ENCODE data around the gene DENND2C. TPM values are rescaled to one million over a fixed set of nuclear protein-coding genes. Genes with fewer than 3 reads are reported as not detected.

The DENND2C gene
- total RNA-seq, 1 experiment from 2014 or later, result 1.1 TPM

DNA sequence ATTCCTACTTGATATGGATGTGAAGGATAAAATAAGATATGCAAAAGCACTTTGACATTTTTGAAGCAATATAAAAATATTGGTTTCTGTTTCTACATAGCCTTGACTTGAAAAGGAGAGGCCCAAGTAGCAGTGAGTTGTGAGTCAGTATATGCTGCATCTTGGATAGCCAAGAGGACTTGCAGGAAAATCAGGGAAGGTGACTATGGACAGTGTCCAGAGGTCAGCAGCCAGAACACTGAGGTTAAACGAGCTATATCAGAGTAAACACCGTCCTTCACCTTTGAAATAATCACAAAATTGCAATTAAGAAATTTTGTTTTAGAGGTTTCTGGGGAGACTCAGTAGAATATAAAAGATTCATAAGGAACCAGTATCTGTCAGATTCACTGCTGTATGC is 32.1 kb upstream of the DENND2C start:
- TF ChIP-seq, protein P1, sequence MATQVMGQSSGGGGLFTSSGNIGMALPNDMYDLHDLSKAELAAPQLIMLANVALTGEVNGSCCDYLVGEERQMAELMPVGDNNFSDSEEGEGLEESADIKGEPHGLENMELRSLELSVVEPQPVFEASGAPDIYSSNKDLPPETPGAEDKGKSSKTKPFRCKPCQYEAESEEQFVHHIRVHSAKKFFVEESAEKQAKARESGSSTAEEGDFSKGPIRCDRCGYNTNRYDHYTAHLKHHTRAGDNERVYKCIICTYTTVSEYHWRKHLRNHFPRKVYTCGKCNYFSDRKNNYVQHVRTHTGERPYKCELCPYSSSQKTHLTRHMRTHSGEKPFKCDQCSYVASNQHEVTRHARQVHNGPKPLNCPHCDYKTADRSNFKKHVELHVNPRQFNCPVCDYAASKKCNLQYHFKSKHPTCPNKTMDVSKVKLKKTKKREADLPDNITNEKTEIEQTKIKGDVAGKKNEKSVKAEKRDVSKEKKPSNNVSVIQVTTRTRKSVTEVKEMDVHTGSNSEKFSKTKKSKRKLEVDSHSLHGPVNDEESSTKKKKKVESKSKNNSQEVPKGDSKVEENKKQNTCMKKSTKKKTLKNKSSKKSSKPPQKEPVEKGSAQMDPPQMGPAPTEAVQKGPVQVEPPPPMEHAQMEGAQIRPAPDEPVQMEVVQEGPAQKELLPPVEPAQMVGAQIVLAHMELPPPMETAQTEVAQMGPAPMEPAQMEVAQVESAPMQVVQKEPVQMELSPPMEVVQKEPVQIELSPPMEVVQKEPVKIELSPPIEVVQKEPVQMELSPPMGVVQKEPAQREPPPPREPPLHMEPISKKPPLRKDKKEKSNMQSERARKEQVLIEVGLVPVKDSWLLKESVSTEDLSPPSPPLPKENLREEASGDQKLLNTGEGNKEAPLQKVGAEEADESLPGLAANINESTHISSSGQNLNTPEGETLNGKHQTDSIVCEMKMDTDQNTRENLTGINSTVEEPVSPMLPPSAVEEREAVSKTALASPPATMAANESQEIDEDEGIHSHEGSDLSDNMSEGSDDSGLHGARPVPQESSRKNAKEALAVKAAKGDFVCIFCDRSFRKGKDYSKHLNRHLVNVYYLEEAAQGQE (IDR thresholded peaks at IDR 0.05; ENCODE audit: insufficient read depth in 1 of 2, low read depth in 2 of 2, low read length in 1 of 2), result no peak
- no peak for TF ChIP-seq SIN3A (IDR thresholded peaks at IDR 0.05; ENCODE audit: borderline replicate concordance, insufficient read depth, low read depth, low read length)
- TF ChIP-seq POLR2AphosphoS5 (IDR thresholded peaks at IDR 0.05; ENCODE audit: low read depth, low read length), result no peak
- TF ChIP-seq, protein P2, sequence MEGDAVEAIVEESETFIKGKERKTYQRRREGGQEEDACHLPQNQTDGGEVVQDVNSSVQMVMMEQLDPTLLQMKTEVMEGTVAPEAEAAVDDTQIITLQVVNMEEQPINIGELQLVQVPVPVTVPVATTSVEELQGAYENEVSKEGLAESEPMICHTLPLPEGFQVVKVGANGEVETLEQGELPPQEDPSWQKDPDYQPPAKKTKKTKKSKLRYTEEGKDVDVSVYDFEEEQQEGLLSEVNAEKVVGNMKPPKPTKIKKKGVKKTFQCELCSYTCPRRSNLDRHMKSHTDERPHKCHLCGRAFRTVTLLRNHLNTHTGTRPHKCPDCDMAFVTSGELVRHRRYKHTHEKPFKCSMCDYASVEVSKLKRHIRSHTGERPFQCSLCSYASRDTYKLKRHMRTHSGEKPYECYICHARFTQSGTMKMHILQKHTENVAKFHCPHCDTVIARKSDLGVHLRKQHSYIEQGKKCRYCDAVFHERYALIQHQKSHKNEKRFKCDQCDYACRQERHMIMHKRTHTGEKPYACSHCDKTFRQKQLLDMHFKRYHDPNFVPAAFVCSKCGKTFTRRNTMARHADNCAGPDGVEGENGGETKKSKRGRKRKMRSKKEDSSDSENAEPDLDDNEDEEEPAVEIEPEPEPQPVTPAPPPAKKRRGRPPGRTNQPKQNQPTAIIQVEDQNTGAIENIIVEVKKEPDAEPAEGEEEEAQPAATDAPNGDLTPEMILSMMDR (IDR thresholded peaks at IDR 0.05), result no peak
- TF ChIP-seq TCF7L2 (IDR thresholded peaks at IDR 0.05; ENCODE audit: low read depth, low read length), result no peak

DNA sequence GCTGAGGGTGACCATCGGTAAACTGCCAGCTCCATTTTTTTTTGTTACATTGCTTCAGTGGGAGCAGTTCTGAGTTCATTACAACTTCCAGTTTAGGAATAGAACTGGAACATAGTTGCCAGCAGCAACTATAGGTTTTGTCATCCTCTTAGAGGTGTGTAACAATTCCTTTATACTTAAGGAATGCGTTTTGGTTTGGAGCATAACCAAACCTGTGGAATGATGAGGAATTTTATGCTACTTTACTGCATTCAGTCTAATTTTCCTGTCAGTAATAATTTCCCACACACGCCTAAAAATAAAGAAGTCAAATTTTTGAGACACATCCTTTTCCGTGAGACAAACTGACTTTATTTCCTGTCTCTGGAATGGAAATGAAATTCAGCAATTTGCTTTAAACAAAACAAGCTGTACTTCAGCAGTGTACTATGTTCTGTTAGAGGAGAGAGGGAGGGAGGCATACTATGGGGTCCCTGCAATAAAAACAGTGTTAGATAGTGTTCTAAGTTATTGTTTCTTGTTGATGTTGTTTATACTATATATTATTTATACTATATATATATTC is 30.3 kb upstream of the DENND2C start:
- POLR2A ChIA-PET, result no interaction called here
- H3K36me3 ChIP-seq (ENCODE audit: control insufficient read depth, insufficient read depth, low read length), result no peaks in the 10 kb centered on the region
- in situ Hi-C loops (cut with HindIII; ENCODE audit: low pct_unique_long_range_greater_than_20kb, low sequenced_read_pairs), result no loop called here
- H3K4me3 ChIP-seq (ENCODE audit: low read depth in 2 of 2, low read length in 2 of 2), result no peak overlapping the region
- no TSS peak for BruUV-seq (replicated peaks)
- no peaks in the 10 kb centered on the region for H3K4me1 ChIP-seq (ENCODE audit: control insufficient read depth, insufficient read depth, low read length)
- H3K27ac ChIP-seq (ENCODE audit: low read length), result no peak overlapping the region
- ATAC-seq (no peak), DNase-seq (ENCODE audit: low read depth, low spot score) (no peak)
- H3K9me3 ChIP-seq (ENCODE audit: control insufficient read depth, insufficient read depth, low read depth, low read length), result no peaks in the 10 kb centered on the region
- CTCF ChIA-PET, result no interaction called here
- TF ChIP-seq SIN3A (IDR thresholded peaks at IDR 0.05; ENCODE audit: borderline replicate concordance, insufficient read depth, low read depth, low read length) (no peak), POLR2AphosphoS5 (IDR thresholded peaks at IDR 0.05; ENCODE audit: low read depth, low read length) (no peak), TCF7L2 (IDR thresholded peaks at IDR 0.05; ENCODE audit: low read depth, low read length) (no peak)
- TF ChIP-seq, protein P1 (IDR thresholded peaks at IDR 0.05; ENCODE audit: insufficient read depth in 1 of 2, low read depth in 2 of 2, low read length in 1 of 2), result no peak
- TF ChIP-seq, protein P2 (IDR thresholded peaks at IDR 0.05), result no peak
- peaks cover 4% of the 10 kb centered on the region; the same call in 1 of the 2 replicates for H3K27me3 ChIP-seq (ENCODE audit: control insufficient read depth, insufficient read depth, low read length)
- intact Hi-C loops (cut with micrococcal nuclease; ENCODE audit: unreplicated experiment), result no loop called here

More for the DNA sequence above, 32.1 kb upstream of the DENND2C start:
- Histone ChIP-seq H3K27me3 (ENCODE audit: control insufficient read depth, insufficient read depth, low read length) (peaks cover 3% of the 10 kb centered on the region; the same call in 1 of the 2 replicates), H3K9me3 (ENCODE audit: control insufficient read depth, insufficient read depth, low read depth, low read length) (no peaks in the 10 kb centered on the region), H3K27ac (ENCODE audit: low read length) (no peak overlapping the region), H3K36me3 (ENCODE audit: control insufficient read depth, insufficient read depth, low read length) (peaks cover 5% of the 10 kb centered on the region), H3K4me3 (ENCODE audit: low read depth in 2 of 2, low read length in 2 of 2) (no peak overlapping the region), H3K4me1 (ENCODE audit: control insufficient read depth, insufficient read depth, low read length) (no peaks in the 10 kb centered on the region)
- intact Hi-C loops (cut with micrococcal nuclease; ENCODE audit: unreplicated experiment), result no loop called here
- BruUV-seq (replicated peaks), result no TSS peak
- CTCF ChIA-PET, result no interaction called here
- POLR2A ChIA-PET, result no interaction called here
- no peak for DNase-seq (ENCODE audit: low read depth, low spot score)
- no peak for ATAC-seq
- in situ Hi-C loops (cut with HindIII; ENCODE audit: low pct_unique_long_range_greater_than_20kb, low sequenced_read_pairs), result no loop called here
